OCI-LY7 (cell line): ENCODE results near the gene ARHGAP30.

Experiments
- EZH2phosphoT487 ChIP-seq: fragments of 200-600 bp; sonication (generic); IDR thresholded peaks from 2 replicates; pipeline ENCODE4 v1.6.1; 2018; ENCODE audit warnings: low read depth, borderline replicate concordance, mild to moderate bottlenecking, mixed run types, antibody characterized with exemption, low read length, moderate library complexity, mixed read lengths
- TF ChIP-seq, protein P1 (sequence below): fragments of 200-600 bp; sonication (generic); conservative IDR thresholded peaks from 2 replicates; pipeline ENCODE4 v1.5.1; 2014; ENCODE audit warnings: mild to moderate bottlenecking, antibody characterized with exemption, low read length, moderate library complexity, mixed read lengths

DNA sequence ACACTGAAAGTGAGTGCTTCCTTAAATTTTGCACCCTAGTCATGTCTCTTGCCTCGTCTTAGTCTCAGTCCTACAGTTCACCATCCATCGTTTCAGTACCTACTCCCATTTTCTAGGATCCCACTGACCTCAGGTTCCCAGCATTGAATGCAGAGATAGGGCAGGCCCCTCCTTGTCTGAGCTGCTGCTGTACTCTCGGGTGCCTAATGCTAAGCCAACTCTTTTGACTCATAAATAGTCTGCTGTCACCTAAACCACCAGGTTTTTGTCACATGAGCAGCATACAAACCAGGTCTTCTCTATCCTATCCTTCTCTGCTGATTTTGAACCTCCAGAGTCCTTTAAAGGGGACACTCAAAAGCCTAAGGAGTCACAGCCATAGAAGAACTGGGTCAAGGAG lies 3.0 kb downstream of the ARHGAP30 start:
- TF ChIP-seq, protein P1, sequence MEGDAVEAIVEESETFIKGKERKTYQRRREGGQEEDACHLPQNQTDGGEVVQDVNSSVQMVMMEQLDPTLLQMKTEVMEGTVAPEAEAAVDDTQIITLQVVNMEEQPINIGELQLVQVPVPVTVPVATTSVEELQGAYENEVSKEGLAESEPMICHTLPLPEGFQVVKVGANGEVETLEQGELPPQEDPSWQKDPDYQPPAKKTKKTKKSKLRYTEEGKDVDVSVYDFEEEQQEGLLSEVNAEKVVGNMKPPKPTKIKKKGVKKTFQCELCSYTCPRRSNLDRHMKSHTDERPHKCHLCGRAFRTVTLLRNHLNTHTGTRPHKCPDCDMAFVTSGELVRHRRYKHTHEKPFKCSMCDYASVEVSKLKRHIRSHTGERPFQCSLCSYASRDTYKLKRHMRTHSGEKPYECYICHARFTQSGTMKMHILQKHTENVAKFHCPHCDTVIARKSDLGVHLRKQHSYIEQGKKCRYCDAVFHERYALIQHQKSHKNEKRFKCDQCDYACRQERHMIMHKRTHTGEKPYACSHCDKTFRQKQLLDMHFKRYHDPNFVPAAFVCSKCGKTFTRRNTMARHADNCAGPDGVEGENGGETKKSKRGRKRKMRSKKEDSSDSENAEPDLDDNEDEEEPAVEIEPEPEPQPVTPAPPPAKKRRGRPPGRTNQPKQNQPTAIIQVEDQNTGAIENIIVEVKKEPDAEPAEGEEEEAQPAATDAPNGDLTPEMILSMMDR: no peak
- no peak for TF ChIP-seq EZH2phosphoT487
